Measurements from ENCODE around the gene GFRA1. TPM values are rescaled to one million over a fixed set of nuclear protein-coding genes. Genes with fewer than 3 reads are reported as not detected.

GFRA1 gene
- total and polyA plus RNA-seq, 12 donors, result 0.38 to 9.3 (median 1.7) TPM

GRCh38 chr10:116194061-116194460 is 78.9 kb downstream of the GFRA1 start:
- WGBS, 2 donors, result 84 to 94% methylated on average over 1 of the region's 1 CpG
- intact Hi-C loops (cut with DNase I), result no loop called here
- no peak overlapping the region for H3K4me3 ChIP-seq
- H3K4me1 ChIP-seq, result no peaks in the 10 kb centered on the region
- H3K9me3 ChIP-seq, result peaks cover 0 to 23% (median 13%) of the 10 kb centered on the region in 11 donors
- H3K27ac ChIP-seq, result no peak overlapping the region
- ATAC-seq, result no peak
- no peaks in the 10 kb centered on the region for H3K27me3 ChIP-seq
- TF ChIP-seq CTCF (IDR thresholded peaks at IDR 0.05), result no peak
- no peaks in the 10 kb centered on the region for H3K36me3 ChIP-seq
- no peak for DNase-seq

GRCh38 chr10:116190883-116191282 is 82.1 kb downstream of the GFRA1 start:
- ATAC-seq (no peak), DNase-seq (no peak)
- peaks cover 0 to 18% (median 11%) of the 10 kb centered on the region in 11 donors for H3K9me3 ChIP-seq
- intact Hi-C loops (cut with DNase I), result no loop called here
- H3K36me3 ChIP-seq, result no peaks in the 10 kb centered on the region
- H3K4me1 ChIP-seq, result no peaks in the 10 kb centered on the region
- no peak for TF ChIP-seq CTCF (IDR thresholded peaks at IDR 0.05)
- H3K27ac ChIP-seq, result no peak overlapping the region
- 83 to 87% methylated on average over 2 of the region's 2 CpGs for WGBS, 2 donors
- no peaks in the 10 kb centered on the region for H3K27me3 ChIP-seq
- no peak overlapping the region for H3K4me3 ChIP-seq

- Histone ChIP-seq H3K4me3 (no peak overlapping the region), H3K27me3 (no peaks in the 10 kb centered on the region), H3K36me3 (no peaks in the 10 kb centered on the region), H3K9me3 (no peaks in the 10 kb centered on the region), H3K27ac (no peak overlapping the region), H3K4me1 (no peaks in the 10 kb centered on the region)
- ATAC-seq (no peak), DNase-seq (no peak)
- 80 to 85% methylated on average over 6 of the region's 6 CpGs for WGBS, 2 donors
- intact Hi-C loops (cut with DNase I), result no loop called here
- TF ChIP-seq CTCF (IDR thresholded peaks at IDR 0.05), result no peak
Observed at GRCh38 chr10:116186273-116186672, 86.7 kb downstream of the GFRA1 start.

GRCh38 chr10:116185199-116185867 is 87.7 kb downstream of the GFRA1 start:
- H3K36me3 ChIP-seq, result no peaks in the 10 kb centered on the region
- no peak overlapping the region for H3K27ac ChIP-seq
- no peak overlapping the region for H3K4me3 ChIP-seq
- H3K4me1 ChIP-seq, result no peaks in the 10 kb centered on the region
- no peak for TF ChIP-seq CTCF (IDR thresholded peaks at IDR 0.05)
- DNase-seq (no peak), ATAC-seq (no peak)
- intact Hi-C loops (cut with DNase I), result no loop called here
- WGBS, 2 donors, result 80 to 82% methylated on average over 7 of the region's 7 CpGs
- no peaks in the 10 kb centered on the region for H3K27me3 ChIP-seq
- no peaks in the 10 kb centered on the region for H3K9me3 ChIP-seq
